Spleen (tissue), 7 donors: ENCODE data around the gene BCL11B.

ENCODE experiments used
- POLR2A ChIP-seq, 3 donors: fragments of 450-650 bp; IDR thresholded peaks; one replicate each; pipeline ENCODE4 v1.5.1; 2017; ENCODE audit warnings: antibody characterized with exemption in 3 of 3, mild to moderate bottlenecking in 1 of 3
- TF ChIP-seq, protein P1 (sequence below), 11 experiments: fragments of 200-600 bp in 7 of 11; fragments of 450-650 bp in 4 of 11; sonication (generic) in 4 of 11; IDR thresholded peaks in 8 of 11; conservative IDR thresholded peaks in 3 of 11; 1 replicate in 7 of 11; 2 replicates in 4 of 11; pipeline versions ENCODE4 v1.4.0 to v1.8.0; 2016 to 2021; ENCODE audit warnings: antibody characterized with exemption in 11 of 11, inconsistent platforms in 4 of 11, mild to moderate bottlenecking in 1 of 11
- donor health status: DM: no; HTN: no; CAD: no; lungs with moderate emphysema.
- donor health status: DM: no; HTN: no; CAD: no.
- donor health status: DM: no; HTN: no; CAD: no.

DNA sequence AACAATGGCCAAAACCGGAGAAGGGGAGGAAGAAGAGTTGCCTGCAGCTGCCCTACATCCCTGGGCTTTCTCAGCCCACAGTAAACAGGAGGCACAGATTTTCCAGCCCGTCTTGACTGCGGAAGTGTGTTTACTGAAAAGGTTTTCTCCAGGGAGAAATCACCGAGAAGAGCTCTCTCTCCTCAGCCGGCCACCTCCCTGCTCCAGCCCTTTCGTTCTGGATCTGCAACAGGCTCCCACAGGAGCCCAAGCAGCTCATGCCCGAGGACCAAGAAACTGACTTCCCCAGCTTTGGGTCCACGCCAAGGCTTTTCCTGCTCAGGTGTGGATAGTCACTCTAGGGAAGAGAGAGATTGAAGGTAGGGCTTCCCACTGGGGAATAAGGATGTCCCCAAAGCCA is 61.7 kb downstream of the BCL11B start:
- no peak for TF ChIP-seq POLR2A (IDR thresholded peaks at IDR 0.05)
- TF ChIP-seq, protein P1, sequence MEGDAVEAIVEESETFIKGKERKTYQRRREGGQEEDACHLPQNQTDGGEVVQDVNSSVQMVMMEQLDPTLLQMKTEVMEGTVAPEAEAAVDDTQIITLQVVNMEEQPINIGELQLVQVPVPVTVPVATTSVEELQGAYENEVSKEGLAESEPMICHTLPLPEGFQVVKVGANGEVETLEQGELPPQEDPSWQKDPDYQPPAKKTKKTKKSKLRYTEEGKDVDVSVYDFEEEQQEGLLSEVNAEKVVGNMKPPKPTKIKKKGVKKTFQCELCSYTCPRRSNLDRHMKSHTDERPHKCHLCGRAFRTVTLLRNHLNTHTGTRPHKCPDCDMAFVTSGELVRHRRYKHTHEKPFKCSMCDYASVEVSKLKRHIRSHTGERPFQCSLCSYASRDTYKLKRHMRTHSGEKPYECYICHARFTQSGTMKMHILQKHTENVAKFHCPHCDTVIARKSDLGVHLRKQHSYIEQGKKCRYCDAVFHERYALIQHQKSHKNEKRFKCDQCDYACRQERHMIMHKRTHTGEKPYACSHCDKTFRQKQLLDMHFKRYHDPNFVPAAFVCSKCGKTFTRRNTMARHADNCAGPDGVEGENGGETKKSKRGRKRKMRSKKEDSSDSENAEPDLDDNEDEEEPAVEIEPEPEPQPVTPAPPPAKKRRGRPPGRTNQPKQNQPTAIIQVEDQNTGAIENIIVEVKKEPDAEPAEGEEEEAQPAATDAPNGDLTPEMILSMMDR (IDR thresholded peaks at IDR 0.05 in 8 of 11, conservative IDR thresholded peaks at IDR 0.05 in 3 of 11) = no peak
